ENCODE results near the gene SHANK1. TPM values are rescaled to one million over a fixed set of nuclear protein-coding genes. Genes with fewer than 3 reads are reported as not detected.
A peak's percentile ranks its signal among the peaks of the same experiment; 100 is the strongest.

The SHANK1 gene
- total RNA-seq, 2 experiments from 2014 or later = 0.03 to 13.1 TPM

DNA sequence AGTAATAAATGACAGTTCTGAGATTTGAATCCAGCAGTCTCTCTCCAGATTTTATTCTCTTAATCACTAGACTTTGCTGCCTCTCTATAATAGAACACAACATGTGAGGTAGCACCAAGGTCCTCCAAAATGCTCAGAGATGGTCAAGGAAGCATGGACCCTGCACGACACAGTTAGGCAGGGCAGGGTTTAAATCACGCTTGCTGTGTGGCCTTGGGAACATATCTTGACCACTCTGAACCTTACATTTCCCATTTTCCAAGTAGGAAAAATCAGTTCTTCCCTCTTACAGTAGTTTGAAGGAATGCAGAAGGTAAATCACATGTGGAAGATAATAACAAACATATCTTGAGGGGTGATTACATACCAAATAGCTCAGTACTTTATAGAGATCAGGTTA is 86.2 kb downstream of the SHANK1 start:
- Histone ChIP-seq H3K9me3 (ENCODE audit: low read length) (peaks cover 11% of the 10 kb centered on the region; the same call in 1 of the 2 replicates), H3K4me1 (ENCODE audit: insufficient read depth, low read length, poor library complexity, severe bottlenecking) (no peaks in the 10 kb centered on the region), H3K79me2 (ENCODE audit: insufficient read depth, low read depth, low read length) (no peaks in the 10 kb centered on the region), H3K9me2 (ENCODE audit: insufficient read depth, low read length) (no peaks in the 10 kb centered on the region), H3K4me2 (ENCODE audit: low read length) (no peak overlapping the region), H3K27ac (ENCODE audit: low read depth, low read length, poor library complexity, severe bottlenecking) (no peak overlapping the region), H4K20me1 (ENCODE audit: insufficient read depth, low read length) (no peaks in the 10 kb centered on the region), H2AFZ (ENCODE audit: low read length) (no peak overlapping the region), H3K36me3 (ENCODE audit: insufficient read depth, low read length) (no peaks in the 10 kb centered on the region), H3K4me3 (ENCODE audit: low read depth, low read length, poor library complexity, severe bottlenecking) (no peak overlapping the region)
- intact Hi-C loops (cut with micrococcal nuclease; ENCODE audit: unreplicated experiment) = no loop called here
- no TSS peak for BruUV-seq (replicated peaks)
- DNase-seq (ENCODE audit: low spot score) = no peak
- CTCF ChIA-PET (ENCODE audit: unreplicated experiment) = no interaction called here
- POLR2A ChIA-PET = no interaction called here
- no peak for TF ChIP-seq EZH2phosphoT487 (IDR thresholded peaks at IDR 0.05; ENCODE audit: borderline replicate concordance, low read depth, low read length)
- TF ChIP-seq, protein P1, sequence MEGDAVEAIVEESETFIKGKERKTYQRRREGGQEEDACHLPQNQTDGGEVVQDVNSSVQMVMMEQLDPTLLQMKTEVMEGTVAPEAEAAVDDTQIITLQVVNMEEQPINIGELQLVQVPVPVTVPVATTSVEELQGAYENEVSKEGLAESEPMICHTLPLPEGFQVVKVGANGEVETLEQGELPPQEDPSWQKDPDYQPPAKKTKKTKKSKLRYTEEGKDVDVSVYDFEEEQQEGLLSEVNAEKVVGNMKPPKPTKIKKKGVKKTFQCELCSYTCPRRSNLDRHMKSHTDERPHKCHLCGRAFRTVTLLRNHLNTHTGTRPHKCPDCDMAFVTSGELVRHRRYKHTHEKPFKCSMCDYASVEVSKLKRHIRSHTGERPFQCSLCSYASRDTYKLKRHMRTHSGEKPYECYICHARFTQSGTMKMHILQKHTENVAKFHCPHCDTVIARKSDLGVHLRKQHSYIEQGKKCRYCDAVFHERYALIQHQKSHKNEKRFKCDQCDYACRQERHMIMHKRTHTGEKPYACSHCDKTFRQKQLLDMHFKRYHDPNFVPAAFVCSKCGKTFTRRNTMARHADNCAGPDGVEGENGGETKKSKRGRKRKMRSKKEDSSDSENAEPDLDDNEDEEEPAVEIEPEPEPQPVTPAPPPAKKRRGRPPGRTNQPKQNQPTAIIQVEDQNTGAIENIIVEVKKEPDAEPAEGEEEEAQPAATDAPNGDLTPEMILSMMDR (conservative IDR thresholded peaks at IDR 0.05; ENCODE audit: low read length) = no peak

DNA sequence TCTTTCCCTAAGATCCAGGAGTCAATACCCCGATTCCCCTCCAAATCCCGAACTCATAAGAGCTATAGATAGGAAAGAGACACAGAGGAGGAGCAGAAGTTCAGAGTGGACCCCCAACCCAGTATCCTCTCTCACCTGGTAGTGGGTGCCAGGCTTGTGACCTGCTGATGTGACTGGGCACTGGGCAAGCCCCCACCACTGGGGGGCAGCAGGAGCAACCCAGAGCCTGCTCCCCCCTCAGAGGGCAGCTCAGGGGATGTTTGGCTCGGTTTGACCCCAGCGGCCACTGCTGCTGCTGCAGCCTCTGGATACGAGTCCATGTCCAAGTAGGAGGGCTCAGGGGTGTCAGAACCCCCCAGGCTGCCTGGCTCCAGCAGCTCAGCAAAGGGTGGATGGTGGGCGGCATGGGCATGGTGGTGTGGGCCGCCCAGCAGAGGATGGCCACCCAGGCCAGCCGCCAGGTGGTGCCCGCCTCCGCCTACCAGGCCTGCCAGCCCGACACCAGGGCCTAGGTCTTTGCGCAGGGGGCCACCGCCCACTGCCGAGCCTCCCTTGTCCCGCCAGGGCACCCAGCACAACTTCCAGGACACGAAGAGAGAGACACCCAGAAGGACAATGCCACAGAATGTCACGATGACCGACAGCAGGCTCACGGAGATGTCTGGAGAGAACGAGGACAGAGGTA is 87.3 kb downstream of the SHANK1 start:
- intact Hi-C loops (cut with micrococcal nuclease; ENCODE audit: unreplicated experiment) = no loop called here
- no peak overlapping the region for H3K4me2 ChIP-seq (ENCODE audit: low read length)
- DNase-seq (ENCODE audit: low spot score) = no peak
- no peak for TF ChIP-seq EZH2phosphoT487 (IDR thresholded peaks at IDR 0.05; ENCODE audit: borderline replicate concordance, low read depth, low read length)
- TF ChIP-seq, protein P1 (conservative IDR thresholded peaks at IDR 0.05; ENCODE audit: low read length) = peak; percentile 51
- H3K79me2 ChIP-seq (ENCODE audit: insufficient read depth, low read depth, low read length) = no peaks in the 10 kb centered on the region
- no peaks in the 10 kb centered on the region for H3K9me2 ChIP-seq (ENCODE audit: insufficient read depth, low read length)
- POLR2A ChIA-PET = no interaction called here
- CTCF ChIA-PET (ENCODE audit: unreplicated experiment) = no interaction called here
- no peaks in the 10 kb centered on the region for H3K4me1 ChIP-seq (ENCODE audit: insufficient read depth, low read length, poor library complexity, severe bottlenecking)
- H4K20me1 ChIP-seq (ENCODE audit: insufficient read depth, low read length) = no peaks in the 10 kb centered on the region
- H2AFZ ChIP-seq (ENCODE audit: low read length) = no peak overlapping the region
- H3K36me3 ChIP-seq (ENCODE audit: insufficient read depth, low read length) = no peaks in the 10 kb centered on the region
- H3K4me3 ChIP-seq (ENCODE audit: low read depth, low read length, poor library complexity, severe bottlenecking) = no peak overlapping the region
- H3K9me3 ChIP-seq (ENCODE audit: low read length) = peaks cover 11% of the 10 kb centered on the region; the same call in 1 of the 2 replicates
- H3K27ac ChIP-seq (ENCODE audit: low read depth, low read length, poor library complexity, severe bottlenecking) = no peak overlapping the region
- no TSS peak for BruUV-seq (replicated peaks)

DNA sequence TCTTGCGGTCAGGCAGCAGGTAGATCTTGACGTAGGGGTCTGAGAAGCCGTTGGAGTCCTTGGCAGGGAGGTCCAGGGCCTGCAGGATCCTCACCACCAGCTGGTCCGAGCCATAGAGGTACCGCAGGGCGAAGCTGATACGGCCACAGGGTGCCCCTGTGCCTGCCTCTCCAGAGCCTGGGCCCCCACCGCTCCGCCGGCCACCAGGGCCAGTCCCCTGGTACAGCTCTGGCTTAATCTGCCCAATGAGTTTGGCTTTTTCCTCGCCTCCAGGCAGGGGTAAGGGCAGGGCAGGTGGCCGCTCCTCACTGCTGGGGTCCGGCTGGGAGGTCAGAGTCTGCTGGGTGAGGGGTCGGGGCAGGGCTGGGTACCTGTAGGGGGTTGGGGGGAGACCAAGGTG is 89.8 kb downstream of the SHANK1 start:
- ChIA-PET CTCF (ENCODE audit: unreplicated experiment) (no interaction called here), POLR2A (no interaction called here)
- H3K4me3 ChIP-seq (ENCODE audit: low read depth, low read length, poor library complexity, severe bottlenecking) = no peak overlapping the region
- no peak for TF ChIP-seq EZH2phosphoT487 (IDR thresholded peaks at IDR 0.05; ENCODE audit: borderline replicate concordance, low read depth, low read length)
- TF ChIP-seq, protein P1 (conservative IDR thresholded peaks at IDR 0.05; ENCODE audit: low read length) = no peak
- no peak overlapping the region for H3K27ac ChIP-seq (ENCODE audit: low read depth, low read length, poor library complexity, severe bottlenecking)
- peaks cover 11% of the 10 kb centered on the region; the same call in 1 of the 2 replicates for H3K9me3 ChIP-seq (ENCODE audit: low read length)
- DNase-seq (ENCODE audit: low spot score) = no peak
- H3K4me2 ChIP-seq (ENCODE audit: low read length) = no peak overlapping the region
- no peaks in the 10 kb centered on the region for H3K9me2 ChIP-seq (ENCODE audit: insufficient read depth, low read length)
- intact Hi-C loops (cut with micrococcal nuclease; ENCODE audit: unreplicated experiment) = no loop called here
- H3K79me2 ChIP-seq (ENCODE audit: insufficient read depth, low read depth, low read length) = no peaks in the 10 kb centered on the region
- H3K4me1 ChIP-seq (ENCODE audit: insufficient read depth, low read length, poor library complexity, severe bottlenecking) = no peaks in the 10 kb centered on the region
- no TSS peak for BruUV-seq (replicated peaks)
- no peak overlapping the region for H2AFZ ChIP-seq (ENCODE audit: low read length)
- no peaks in the 10 kb centered on the region for H4K20me1 ChIP-seq (ENCODE audit: insufficient read depth, low read length)
- no peaks in the 10 kb centered on the region for H3K36me3 ChIP-seq (ENCODE audit: insufficient read depth, low read length)

All from OCI-LY7 (cell line).